ENCODE data around the gene SMG6.

DNA sequence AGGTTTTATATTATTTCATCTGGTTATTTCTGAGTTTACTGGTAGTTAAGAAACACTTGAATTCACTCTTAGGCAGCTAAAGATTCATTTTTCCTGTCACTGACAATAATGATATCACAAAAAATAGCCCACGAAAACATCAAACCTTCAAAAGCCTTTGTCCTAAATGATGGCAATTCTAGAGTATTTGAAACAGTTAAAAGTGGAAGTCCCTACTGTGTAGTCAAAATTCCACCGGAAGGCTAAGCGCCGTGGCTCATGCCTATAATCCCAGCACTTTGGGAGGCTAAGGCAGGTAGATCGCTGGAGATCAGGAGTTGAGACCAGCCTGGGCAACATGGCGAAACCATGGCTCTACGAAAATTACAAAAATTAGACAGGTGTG lies 145.2 kb downstream of the SMG6 start:
- TF ChIP-seq, protein P1, sequence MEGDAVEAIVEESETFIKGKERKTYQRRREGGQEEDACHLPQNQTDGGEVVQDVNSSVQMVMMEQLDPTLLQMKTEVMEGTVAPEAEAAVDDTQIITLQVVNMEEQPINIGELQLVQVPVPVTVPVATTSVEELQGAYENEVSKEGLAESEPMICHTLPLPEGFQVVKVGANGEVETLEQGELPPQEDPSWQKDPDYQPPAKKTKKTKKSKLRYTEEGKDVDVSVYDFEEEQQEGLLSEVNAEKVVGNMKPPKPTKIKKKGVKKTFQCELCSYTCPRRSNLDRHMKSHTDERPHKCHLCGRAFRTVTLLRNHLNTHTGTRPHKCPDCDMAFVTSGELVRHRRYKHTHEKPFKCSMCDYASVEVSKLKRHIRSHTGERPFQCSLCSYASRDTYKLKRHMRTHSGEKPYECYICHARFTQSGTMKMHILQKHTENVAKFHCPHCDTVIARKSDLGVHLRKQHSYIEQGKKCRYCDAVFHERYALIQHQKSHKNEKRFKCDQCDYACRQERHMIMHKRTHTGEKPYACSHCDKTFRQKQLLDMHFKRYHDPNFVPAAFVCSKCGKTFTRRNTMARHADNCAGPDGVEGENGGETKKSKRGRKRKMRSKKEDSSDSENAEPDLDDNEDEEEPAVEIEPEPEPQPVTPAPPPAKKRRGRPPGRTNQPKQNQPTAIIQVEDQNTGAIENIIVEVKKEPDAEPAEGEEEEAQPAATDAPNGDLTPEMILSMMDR (IDR thresholded peaks at IDR 0.05; ENCODE audit: low read depth, low read length), result no peak
- no peak for TF ChIP-seq EZH2phosphoT487 (IDR thresholded peaks at IDR 0.05; ENCODE audit: low read depth)
